Body of pancreas (tissue), 4 donors: ENCODE results near the gene ZC3H7A.

Experiments used
- CTCF ChIP-seq, 7 experiments: fragments of 450-650 bp in 4 of 7; fragments of 200-600 bp in 3 of 7; sonication (generic) in 3 of 7; IDR thresholded peaks; one replicate each; pipeline ENCODE4 v1.5.1; 2016 to 2019; ENCODE audit warnings: antibody characterized with exemption in 7 of 7
- POLR2A ChIP-seq, 3 donors: fragments of 450-650 bp; IDR thresholded peaks; one replicate each; pipeline ENCODE4 v1.6.1; 2016; ENCODE audit warnings: antibody characterized with exemption in 3 of 3, mild to moderate bottlenecking in 2 of 3

GRCh38 chr16:11816123-11816522 is 19.1 kb upstream of the ZC3H7A start:
- TF ChIP-seq CTCF (IDR thresholded peaks at IDR 0.05) (no peak), POLR2A (IDR thresholded peaks at IDR 0.05) (no peak)
